ENCODE data around the gene TENM4. TPM values are rescaled to one million over a fixed set of nuclear protein-coding genes. Genes with fewer than 3 reads are reported as not detected.

Gene TENM4
- polyA plus RNA-seq, 5 donors = 3.1 to 6.2 (median 3.7) TPM

DNA sequence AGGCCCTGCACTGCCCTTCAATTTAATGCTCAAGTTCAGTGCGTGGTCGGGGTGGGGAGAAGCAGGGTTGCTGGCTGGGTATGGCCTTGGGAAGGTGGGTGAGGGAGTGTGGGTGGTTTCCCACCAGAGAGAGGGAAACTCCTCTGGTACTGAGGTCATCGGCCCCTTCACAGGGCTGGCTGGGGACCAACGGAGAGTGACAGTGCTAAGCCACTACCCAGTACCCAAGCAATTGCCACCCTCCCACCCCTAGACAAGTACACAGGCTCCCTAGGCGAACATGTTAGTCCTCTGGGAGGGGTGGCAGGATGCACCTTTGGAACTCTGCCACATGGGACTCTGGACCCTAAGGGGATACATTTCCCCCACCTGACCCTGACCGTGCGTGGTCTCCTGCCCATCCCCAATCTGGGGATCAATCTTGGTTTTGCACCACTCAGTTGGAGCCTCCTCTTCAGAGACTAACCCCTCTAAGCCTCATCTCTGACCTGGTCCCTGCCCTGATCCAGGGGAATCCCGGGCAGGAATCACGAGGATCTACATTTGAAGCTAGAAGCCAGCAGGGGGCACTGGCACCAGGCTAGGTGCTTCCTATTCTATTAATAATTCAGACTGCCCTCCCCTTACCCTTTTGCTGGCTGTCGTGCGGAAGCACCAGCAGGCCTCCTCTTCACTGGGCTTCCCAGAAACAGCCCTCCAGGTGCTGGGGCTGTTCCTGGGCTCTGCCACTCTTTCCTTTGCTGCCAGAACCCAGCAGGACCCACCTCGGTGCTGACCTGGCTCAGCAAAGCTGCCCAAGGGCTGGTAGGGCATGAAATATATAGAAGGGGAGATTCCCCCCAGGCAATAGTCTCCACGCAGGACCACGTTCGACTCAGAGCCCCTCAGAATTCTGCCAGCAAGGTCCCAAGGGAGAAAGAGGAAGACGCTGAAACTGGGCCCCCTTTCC, 377.7 kb downstream of the TENM4 start:
- no peak for DNase-seq

DNA sequence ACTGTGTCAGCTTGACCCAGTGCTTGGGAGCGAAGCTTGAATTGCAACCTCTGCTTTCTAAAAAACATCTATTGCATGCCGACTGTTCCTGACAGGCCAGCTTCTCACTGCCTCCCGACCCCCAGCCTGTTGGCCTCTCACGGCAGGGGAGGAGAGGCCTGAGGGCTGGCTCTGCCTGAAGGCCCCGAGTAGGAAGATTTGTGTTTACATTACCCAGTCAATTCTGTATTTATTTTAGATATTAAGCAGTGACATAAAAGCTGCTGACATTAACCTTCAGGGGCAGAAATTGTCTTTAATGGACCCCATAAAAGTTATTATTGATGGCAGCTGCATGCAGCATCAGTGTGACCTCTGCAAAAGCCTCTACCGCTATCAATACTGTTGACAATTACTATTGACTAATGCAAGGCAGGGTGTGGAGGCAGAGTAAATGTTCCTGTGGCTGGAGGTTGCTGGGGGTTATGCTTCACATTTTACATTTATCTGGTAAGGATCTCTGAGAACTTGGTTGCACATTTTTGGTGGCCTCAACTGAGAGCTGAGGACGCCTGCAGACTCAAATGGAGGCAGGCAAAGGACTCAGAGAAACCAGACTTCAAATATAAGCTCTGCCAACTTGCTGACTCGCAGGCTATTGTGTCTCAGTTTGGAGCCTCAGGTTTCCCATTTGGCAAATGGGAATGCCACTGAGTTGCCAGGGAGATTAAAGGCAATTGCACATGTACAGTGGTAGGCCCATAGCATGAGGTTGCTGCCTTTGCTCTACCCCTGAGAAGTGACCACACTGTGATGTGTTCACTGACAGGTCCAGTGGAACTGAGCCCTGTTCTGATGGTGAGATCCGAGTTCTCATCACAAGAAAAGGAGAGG, 380.5 kb downstream of the TENM4 start:
- DNase-seq = no peak

DNA sequence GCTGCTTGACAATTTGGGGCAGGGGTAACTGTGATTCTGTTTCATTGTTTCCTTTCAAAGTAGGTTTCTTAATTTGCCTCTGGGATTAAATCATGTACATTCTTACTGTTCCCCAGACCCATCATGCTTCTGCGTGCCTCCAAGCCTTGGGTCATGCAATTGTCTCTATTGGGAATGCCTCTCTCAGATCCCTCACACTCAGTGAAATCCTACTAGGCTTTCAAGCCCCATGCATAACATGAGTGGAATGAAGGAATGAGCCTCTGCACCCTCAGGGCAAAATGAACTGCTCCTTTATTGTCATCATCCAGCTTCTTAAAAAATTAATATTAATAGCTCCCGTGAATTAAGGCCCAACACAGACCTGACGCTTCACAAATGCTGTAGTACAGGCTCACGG, 381.7 kb downstream of the TENM4 start:
- DNase-seq = no peak

DNA sequence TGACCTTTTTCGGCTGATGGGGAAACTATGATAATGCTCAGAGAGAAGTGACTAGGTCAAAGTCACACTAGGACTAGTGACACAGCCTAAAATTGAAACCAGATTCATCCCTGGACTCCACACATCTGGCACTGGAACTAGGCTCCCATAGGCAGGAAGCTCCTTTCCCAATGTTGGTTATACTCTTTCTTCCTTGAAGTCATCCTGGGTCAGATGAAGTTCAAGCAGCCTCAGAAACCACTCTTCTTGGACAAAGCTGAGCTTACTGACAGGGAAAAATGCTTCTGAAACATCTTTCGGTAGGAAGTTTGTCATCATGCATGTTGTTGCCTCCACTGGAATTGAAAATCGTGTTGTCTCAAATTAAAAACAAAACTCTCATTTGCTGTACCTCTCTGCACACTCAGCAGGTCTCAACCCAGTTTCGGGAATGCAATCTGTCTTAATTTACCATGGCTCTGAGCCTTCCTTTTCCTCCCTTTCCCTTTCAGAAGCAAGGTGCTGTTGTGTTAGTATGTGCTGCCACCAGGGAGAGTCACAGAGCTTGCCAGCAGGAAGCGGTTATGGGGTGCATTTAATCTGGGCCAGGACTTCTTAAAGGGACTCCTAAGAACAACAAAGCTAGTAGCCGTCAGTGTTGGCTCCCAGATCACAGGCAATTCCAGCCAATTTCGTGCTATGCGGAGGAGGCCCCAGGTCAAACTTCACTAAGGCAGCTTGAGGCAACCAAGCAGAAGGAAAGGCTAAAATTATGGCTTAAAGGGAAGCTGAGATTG, 384.8 kb downstream of the TENM4 start:
- DNase-seq = no peak

DNA sequence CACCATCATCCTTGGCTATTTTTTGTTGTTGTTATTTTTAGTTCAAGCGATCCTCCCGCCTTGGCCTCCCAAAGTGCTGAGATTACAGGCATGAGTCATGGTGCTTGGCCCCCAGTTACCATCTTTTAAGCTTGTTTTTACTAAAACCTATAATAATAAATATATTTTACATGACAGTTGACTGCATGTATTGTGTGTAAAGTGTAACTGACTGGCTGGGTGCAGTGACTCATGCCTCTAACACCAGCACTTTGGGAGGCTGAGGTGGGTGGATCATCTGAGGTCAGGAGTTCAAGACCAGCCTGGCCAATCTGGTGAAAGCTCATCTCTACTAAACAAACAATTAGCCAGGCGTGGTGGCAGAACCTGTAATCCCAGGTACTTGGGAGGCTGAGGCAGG, 386.2 kb downstream of the TENM4 start:
- no peak for DNase-seq

DNA sequence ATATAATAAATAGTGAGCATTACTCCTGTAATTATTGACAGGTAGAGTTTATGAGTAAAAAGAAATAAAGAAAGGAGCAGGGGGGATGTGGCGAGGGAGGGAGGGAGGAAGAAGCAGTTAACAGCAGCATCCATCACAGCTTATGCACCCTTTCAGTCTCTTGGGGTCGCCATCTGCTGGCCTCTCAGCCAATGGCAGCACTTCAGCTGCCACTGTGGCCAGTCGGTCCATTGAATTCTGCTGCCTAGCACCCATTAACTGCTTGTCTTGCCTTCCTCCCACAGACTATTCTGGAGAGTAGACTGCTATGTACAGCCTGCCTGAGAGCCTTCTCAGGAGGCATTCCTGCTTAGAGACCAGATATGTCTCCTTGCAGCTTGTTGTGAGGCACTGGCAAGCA, 388.3 kb downstream of the TENM4 start:
- DNase-seq = no peak

DNA sequence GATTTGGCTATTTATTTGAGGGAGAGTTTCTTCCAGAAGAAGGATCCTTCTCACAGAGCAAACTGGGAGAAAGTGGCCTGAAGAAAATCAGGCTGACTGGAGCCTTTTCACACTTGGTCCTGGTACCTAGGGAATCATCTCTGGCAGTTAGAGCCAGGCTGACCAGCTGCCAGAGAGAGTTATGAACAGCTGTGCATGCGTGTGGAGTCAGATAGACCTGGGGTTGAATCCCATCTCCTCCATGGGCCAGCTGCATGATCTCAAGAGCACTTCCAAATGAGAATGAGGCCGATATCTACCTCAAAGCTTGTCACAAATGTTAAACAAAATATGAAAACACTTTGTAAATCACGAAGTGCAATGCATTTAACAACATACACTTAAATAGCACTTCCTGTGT, 390.0 kb downstream of the TENM4 start:
- peak; percentile 77 to 84 for DNase-seq

DNA sequence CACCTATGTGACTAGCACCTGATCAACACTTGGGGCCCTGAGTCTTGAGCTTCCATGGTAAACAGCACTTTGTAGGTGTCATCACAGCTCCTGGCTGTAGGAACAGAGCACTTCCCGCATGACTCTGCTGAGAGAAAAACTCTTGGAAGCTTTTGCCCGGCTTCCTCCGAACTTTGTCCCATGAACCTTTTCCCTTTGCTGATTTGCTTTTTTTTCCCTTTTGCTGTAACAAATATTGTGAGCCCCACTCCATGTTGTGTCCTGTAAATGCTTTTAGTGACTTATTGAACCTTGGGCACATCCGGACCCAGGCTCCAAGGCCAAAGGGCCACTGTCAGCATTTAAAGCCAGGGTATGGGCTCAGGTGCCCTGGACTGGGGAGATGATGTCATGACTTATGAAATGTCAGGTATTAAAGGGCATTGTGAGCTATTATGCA, 391.1 kb downstream of the TENM4 start:
- no peak for DNase-seq

DNA sequence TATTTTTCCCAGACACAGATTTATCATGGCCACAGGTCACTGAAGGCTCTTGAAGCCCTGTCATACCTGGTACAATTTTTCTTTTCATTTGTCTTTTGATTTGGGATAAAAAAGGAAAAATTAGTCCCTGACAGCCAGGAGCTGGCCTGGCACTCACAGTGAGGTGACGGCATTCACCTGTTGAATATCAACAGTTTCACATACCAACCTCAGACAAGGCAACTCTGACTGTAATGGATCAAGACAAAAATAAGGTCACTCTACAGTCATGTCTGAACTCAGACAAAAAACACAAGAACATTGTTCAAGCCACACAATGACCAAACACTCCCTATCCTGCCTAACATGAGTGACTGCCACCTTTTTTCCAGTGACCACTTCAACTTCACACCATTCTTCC, 392.9 kb downstream of the TENM4 start:
- DNase-seq = no peak

DNA sequence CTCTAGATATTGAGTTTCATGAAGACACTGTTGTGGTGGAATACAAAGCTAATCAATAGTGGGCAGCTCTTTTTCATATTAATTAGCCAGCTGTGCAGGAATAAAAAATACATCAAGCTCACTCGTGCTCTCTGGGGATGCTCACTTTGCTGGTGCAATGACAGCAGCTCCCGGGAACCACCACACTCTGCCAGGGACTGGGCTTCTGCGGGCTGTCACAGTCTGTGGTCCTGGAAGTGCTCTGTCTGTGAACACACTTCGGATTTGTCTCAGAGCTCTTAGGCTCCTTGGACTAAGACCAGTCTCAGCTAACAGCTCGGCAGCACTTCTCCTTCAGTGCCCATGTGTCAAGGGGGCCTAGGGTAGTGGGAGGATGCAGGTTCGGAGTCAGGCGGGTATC, 393.5 kb downstream of the TENM4 start:
- no peak for DNase-seq

DNA sequence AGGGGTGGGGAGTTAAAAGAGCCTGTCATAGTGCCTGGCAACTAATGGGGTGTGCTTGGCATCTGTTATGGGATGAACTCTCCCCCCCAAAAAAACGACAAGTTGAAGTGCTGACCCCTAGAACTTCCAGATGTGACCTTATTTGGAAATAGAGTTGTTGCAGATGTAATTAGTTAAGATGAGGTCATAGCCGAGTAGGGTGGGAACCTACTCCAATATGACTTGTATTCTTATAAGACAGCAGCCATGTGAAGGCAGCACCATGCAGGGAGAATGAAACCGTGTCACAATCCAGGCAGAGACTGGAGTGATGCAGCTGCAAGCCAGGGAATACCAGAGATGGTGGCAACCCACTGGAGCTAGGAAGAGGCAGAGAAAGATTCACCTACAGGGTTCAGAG, 394.5 kb downstream of the TENM4 start:
- DNase-seq = no peak

DNA sequence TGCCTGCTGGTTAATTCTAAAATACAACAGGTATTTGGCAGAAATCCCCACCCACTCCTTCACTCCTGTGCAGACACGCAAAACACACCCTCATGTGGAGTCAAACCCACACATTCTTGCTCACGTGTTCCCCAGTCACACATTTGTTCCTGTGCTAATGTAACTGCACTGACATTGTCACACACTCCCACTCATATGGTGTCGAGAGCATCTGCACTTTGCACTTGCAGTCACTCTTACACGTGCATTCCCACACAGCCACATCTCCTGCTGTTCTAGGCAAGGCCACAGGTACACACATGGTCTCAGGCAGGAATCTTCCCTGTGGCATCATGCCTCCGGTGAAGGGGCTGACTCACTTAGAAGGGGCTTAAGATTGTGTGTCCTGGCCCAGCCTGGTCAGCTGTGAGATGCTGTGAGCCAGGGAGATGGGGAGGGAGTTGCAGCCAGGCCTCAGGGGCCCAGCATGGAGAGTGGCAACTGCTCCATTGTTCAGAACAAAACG, 395.0 kb downstream of the TENM4 start:
- no peak for DNase-seq

DNA sequence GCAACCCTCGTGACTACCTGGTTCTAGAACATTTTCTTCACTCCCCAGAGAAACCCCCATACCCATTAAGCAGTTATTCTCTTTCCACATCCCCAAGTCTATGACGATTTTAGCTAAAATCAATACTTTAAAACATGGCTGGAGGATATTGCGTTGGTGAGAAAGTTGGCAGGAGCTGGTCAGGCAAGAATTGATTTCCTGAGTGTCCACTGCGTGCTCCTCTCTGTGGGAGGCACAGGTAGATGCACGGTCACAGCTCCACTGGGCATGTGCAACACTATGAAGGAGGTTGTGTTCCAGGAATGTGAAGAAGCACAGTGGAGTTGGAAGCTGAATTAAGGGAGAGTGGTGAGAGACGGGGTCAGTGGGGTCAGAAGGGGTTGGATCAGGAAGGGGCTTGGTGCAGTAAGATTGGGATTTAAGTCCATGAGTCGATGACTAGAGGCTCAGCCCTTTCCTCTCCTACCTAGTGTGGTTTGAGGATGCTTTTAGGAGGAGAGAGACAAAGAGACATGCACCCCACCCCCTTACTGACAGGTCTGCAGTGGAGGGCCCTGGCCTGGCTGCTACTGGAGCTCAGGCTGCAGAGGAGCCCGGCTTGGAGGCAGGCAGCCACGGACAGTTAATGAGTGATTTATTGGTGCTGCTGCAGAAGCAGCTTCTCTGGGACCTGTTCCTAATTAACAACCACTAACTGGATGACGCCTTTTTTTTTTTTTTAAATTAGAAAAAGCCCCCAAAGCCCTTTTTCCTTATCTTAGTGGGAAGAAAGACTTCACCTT, 395.6 kb downstream of the TENM4 start:
- no peak for DNase-seq

DNA sequence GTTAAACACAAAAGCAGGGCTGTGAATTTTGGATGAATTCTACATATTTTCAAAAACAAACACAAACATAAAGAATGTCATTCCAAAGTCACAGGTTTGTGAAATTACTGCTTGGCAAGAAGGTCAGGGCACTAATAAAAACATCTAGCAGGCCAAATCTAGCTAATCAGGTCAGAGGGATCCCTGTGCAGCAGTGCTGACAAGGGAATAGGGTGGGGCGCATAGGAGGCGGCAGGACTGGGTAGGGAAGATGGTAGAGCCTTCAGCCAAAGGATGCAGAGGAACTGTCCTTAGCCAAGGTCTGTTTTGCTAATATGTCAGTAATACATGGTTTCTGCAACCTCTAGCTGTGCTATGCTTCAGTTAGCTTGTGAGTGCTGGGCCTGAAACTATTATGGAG, 396.6 kb downstream of the TENM4 start:
- DNase-seq = no peak

DNA sequence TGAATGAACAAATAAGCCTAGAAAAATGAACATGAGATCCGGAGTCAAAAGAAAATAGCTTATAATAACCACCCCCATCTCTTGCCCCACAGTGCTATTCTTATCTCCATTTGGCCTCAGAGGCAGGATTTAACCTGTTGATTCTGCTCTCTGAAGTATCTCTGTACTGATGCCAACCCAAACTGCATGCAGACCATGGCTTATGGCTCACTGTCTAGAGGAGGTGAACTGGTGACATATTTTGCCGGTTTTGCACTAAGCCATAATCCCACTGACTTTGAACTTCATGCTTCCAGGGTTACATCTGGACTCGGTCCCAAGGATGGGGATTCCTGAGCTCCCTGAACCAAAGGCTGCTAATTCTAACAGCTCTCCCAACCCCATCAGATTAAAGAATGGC, 397.1 kb downstream of the TENM4 start:
- DNase-seq = no peak

DNA sequence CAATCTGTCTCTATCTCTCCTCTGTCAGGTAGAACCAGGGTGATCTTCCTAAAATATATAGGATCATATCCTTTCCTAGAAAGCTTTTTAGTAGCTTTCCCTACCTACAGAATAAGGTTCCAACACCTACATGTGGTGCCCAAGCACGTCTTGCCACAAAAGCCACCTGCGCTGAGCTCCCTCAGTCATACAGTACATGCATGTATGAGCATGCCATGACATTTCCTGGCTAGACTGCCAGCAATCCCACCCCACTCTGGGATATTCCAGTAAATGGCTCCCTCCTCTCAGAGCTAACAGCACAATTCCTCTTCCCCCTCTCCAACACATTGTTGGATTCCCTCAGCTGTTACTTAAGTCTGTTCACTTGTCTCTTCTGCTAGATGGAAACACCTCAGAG, 398.0 kb downstream of the TENM4 start:
- no peak for DNase-seq

DNA sequence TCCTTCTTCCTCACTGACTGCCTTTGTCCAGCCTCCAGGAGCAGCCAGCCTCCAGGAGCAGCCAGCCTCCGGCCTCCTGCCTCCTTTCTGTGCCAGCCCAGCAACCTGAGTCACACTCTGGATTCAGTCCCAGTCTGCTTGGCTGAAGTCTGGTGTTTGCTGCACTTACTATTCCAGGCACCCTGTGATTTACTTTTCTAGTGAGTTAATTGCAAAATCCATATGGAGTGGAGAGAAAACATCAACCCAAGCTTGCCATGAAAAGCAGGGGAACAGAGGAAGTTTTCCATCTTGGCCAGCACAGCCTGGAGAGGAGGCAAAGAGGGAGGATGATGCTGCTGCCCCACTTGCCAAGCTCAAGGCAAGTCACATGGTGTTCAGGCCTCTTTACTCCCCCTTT, 400.5 kb downstream of the TENM4 start:
- DNase-seq = no peak

DNA sequence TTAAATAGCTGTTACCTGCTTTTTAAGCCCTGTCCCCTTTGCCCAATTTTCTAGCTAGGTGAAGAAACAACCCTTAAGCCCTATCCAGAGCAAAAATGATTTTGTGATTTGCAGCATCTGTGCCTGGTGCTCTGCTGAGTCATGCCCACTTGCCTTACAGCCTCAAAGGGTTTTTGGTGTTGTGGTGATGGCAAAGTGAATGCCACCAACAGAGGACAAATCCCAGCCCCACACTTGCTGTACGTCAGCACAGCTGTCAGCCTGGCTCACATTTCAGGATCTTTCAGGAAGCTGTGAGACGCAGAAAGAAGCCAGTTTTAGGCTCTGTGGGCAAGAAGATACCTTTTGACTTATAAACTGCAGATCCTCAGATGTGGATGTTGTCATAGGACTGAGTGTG, 401.7 kb downstream of the TENM4 start:
- no peak for DNase-seq

DNA sequence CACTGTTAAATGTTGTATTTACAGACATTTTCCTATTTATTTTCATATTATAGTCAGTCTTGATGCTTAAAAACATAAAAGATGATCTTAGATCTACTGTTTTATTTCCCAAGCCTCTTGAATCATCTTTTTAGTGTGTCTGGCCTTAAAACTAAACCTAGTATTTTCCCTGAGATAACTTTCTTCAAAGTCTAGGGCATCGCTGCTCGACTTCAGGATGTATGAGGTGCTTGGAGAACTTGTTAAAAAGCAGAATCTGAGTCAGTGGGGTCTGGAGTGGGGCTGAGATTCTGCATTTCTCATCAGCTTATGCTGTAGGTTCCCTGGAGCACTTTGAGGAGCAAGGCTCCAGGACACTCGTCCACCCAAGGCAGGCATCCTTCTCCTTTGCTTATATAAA, 404.9 kb downstream of the TENM4 start:
- DNase-seq = no peak

DNA sequence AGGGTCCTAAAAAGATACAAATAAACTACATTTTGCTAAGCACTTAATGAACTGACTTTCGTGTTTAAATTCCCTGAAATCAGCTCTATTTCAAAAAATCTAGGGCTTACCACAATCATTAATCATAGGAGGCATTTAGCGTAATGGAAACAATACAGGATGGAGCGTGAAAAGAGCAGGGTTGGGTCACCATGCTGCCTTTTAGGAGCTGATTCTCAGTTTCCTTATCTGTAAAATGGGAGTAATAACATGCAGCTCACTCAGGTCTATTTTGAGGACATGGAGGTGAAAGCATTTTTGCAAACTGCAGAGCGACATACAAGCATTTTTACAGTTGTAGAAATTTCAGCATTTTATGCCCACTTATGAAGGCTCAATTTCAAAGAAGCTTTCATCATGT, 407.0 kb downstream of the TENM4 start:
- no peak for DNase-seq

DNA sequence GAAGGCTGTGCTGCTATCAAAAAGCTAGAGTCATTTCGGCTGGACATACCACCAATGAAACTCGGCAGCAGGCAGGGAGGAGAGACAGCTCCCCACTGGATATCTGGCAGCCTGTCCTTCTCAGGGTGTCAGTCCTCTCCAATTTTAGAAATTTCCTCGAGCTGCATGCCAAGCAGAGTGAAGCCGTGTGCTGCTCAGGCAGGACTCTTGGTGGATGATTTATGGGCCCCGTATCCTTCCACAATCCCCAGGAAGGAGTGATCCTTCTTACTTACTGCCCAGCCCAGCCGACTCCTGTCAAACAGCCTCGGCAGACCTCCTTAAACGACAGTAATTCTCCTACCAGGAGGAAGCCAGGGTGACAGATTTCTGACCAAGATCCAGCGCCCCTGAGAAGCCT, 410.4 kb downstream of the TENM4 start:
- DNase-seq = no peak

Data from right lung (tissue), 5 donors.